PFSK-1 (cell line): ENCODE data around the gene PGP.

Source experiments
- FOXP2 ChIP-seq: optimal IDR thresholded peaks from 2 replicates; pipeline ENCODE3; 2011; ENCODE audit warnings: borderline replicate concordance, control low read depth, inconsistent platforms; ENCODE audit not compliant: insufficient read depth; ENCODE audit errors: extremely low read length, extremely low read depth
- POLR2AphosphoS5 ChIP-seq: IDR thresholded peaks from 2 replicates; pipeline ENCODE4 v1.6.1; 2012; ENCODE audit warnings: low read depth, mild to moderate bottlenecking, control low read depth, low read length, moderate library complexity
- SIN3A ChIP-seq: IDR thresholded peaks from 2 replicates; pipeline ENCODE4 v1.6.1; 2012; ENCODE audit warnings: mild to moderate bottlenecking, low read length, moderate library complexity, borderline replicate concordance; ENCODE audit not compliant: insufficient read depth
- TAF1 ChIP-seq: IDR thresholded peaks from 2 replicates; pipeline ENCODE4 v1.6.1; 2012; ENCODE audit warnings: low read length, control low read depth, borderline replicate concordance; ENCODE audit not compliant: insufficient read depth
- TF ChIP-seq, protein P1 (sequence below), 2 experiments: IDR thresholded peaks; 2 replicates each; pipeline versions ENCODE4 v1.6.1 to v1.8.0; 2011 to 2012; ENCODE audit warnings: low read depth in 2 of 2, low read length in 2 of 2, control low read depth in 1 of 2, inconsistent platforms in 1 of 2, mild to moderate bottlenecking in 1 of 2, moderate library complexity in 1 of 2; ENCODE audit not compliant: insufficient read depth in 1 of 2

PGP gene

GRCh38 chr16:2184346-2184745 lies 30.3 kb downstream of the PGP start:
- TF ChIP-seq FOXP2, result no peak
- no peak for TF ChIP-seq TAF1
- TF ChIP-seq SIN3A, result no peak
- TF ChIP-seq POLR2AphosphoS5, result no peak
- TF ChIP-seq, protein P1, sequence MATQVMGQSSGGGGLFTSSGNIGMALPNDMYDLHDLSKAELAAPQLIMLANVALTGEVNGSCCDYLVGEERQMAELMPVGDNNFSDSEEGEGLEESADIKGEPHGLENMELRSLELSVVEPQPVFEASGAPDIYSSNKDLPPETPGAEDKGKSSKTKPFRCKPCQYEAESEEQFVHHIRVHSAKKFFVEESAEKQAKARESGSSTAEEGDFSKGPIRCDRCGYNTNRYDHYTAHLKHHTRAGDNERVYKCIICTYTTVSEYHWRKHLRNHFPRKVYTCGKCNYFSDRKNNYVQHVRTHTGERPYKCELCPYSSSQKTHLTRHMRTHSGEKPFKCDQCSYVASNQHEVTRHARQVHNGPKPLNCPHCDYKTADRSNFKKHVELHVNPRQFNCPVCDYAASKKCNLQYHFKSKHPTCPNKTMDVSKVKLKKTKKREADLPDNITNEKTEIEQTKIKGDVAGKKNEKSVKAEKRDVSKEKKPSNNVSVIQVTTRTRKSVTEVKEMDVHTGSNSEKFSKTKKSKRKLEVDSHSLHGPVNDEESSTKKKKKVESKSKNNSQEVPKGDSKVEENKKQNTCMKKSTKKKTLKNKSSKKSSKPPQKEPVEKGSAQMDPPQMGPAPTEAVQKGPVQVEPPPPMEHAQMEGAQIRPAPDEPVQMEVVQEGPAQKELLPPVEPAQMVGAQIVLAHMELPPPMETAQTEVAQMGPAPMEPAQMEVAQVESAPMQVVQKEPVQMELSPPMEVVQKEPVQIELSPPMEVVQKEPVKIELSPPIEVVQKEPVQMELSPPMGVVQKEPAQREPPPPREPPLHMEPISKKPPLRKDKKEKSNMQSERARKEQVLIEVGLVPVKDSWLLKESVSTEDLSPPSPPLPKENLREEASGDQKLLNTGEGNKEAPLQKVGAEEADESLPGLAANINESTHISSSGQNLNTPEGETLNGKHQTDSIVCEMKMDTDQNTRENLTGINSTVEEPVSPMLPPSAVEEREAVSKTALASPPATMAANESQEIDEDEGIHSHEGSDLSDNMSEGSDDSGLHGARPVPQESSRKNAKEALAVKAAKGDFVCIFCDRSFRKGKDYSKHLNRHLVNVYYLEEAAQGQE (IDR thresholded peaks at IDR 0.05; ENCODE audit: insufficient read depth in 1 of 2, low read depth in 2 of 2, low read length in 2 of 2), result no peak

- TF ChIP-seq SIN3A, result no peak
- TF ChIP-seq, protein P1 (IDR thresholded peaks at IDR 0.05; ENCODE audit: insufficient read depth in 1 of 2, low read depth in 2 of 2, low read length in 2 of 2), result no peak
- no peak for TF ChIP-seq TAF1
- no peak for TF ChIP-seq FOXP2
- no peak for TF ChIP-seq POLR2AphosphoS5
These were observed 31.0 kb downstream of the PGP start for GRCh38 chr16:2183671-2184070.

DNA sequence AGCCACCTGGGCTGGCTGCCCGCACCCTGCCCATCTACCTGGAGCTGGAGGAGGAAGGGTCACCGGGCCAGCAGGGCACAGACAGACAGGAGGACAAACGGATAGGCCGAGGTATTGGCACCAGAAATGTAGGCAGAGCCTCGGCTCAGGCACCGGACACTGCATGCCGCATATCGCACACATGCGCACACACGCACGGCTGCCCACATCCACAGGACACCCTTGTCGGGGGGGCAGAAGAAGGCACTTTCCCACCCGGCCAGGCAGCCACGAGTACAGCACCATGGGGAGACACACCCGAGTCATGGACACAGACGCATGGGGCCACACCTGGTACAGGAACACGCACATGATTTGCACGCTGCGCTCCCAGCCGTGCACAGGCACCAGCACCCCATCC lies 32.7 kb downstream of the PGP start:
- TF ChIP-seq FOXP2 (no peak), POLR2AphosphoS5 (no peak), SIN3A (no peak), TAF1 (no peak)
- TF ChIP-seq, protein P1 (IDR thresholded peaks at IDR 0.05; ENCODE audit: insufficient read depth in 1 of 2, low read depth in 2 of 2, low read length in 2 of 2), result no peak

DNA sequence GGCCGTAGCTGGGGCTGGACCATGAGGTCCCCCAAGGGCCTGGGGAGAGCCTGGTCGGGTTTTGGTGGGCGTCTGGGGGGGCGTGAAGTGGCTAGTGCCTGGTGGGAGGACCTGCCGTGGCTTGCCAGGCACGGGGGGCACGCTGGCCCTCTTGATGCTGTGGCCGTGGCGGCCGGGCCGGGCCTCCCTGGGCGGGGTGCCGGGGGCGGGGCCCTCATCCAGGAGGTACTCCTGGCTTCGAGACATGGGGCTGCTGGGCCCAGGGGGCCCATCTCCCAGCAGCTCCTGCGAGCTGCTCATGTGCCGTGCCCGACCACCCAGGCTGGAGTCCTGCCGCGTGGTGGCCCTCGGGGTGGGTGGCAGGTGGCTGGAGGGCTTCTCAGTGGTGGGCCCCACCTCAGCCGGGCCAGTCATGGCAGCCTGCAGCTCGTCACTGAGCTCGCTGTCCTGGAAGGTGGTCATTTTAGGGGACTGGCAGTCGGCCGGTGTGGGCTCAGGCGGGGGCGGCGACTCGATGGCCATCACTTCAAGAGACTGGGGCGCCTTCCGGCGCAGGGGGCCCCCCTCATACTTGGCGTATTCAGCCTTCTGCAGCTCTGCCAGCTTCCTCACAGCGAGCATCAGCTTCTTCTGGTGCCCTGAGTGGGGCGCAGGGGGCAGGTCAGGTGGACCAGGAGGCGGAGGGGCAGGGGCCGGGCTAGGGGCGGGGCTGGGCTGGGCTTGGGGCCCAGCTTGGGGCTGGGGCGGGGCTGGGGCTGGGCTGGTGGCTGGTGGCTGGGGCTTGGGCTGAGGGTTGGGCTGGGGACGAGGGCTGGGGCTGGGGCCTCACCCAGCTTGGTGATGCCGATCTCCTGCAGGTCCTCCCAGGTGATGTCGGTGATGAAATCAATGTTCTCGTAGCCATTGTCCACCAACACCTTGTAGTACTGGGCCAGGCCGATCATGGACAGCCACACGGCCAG lies 33.4 kb downstream of the PGP start:
- TF ChIP-seq POLR2AphosphoS5 (no peak), SIN3A (no peak), TAF1 (no peak), FOXP2 (no peak)
- TF ChIP-seq, protein P1 (IDR thresholded peaks at IDR 0.05; ENCODE audit: insufficient read depth in 1 of 2, low read depth in 2 of 2, low read length in 2 of 2), result no peak
